CD4-positive, alpha-beta T cell treated with Interleukin-6 for 4 hours (primary cell): Measurements from ENCODE around the gene SLC12A7.
"Not testable (repeated sequence)": the region's sequence is repeated elsewhere in the genome, so short reads cannot be mapped to it uniquely, and the experiment has no call there.

Source experiments
- DNase-seq: peaks from one replicate; pipeline ENCODE4 v3.0.0-alpha.2; 2020; ENCODE audit warnings: mixed read lengths

Gene SLC12A7

DNA sequence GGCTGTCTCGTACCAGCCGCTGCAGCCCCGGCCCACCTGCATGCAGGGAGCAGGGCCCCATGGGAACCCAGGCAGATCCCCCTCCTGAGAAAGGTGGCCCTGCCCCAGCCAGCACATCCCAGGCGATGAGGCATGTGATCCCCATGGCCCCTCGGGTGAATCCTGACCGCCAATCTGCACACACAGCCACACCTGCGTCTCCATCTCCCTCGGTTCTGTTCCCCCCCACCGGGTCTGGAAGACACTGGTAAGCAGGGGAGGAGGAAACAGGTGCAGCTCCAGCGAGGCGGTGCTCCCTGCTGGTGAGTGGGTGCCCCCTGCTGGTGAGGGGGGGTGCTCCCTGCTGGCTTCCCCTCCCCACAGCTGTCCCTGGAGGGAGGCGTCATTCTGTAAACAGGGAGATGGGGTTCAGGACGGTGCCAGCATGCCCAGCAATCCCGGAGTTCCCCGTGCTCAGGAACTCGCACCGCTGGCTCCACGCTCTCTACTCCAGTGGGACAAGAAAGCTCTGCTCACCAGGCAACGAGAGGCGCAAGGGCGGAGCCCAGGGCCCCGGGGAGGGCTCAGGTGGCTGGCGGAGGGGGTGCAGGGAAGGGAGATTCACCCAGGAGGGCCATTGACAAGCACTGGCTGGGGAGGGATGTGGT lies 28.4 kb upstream of the SLC12A7 start:
- DNase-seq, result peak; percentile 85

- no peak for DNase-seq
Observed at GRCh38 chr5:1139331-1140170, 27.7 kb upstream of the SLC12A7 start.

DNA sequence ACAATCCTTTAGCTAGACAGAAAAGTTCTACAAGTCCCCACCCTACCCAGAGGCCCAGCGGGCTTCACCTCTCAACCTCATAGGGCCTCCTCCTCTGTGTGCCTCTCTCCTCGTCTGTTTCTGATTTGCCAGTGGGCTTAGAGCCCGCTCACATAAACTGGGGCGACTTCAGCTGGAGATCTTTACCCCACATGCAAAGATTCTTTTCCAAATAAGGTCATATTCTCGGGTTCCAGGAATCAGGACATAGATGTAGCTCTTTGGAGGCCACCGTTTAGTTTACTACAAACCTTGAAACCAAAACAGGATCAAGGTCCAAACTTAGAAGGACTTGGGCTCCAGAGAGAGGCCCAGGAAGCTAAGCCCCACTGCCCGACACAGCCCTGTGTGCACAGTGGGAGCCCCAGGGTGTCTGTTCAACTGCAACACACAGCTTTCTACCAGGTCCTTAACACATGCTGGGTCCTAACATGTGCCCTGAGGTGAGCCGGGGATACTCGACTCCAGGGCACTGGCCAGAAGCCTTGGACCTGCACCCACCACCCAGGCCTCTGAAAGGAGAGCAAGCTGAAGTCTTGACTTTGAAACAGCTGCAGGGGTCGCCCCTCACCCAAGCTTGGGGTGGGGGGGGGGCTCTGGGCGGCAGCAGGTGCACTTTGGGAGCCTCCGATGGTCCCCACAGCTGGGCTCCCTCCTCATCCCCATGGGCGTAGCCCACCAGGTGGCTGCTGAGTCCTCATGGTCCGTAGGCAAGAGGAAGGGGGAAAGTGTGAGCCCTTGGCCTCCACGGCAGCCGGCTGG lies 26.8 kb upstream of the SLC12A7 start:
- DNase-seq, result no peak

DNA sequence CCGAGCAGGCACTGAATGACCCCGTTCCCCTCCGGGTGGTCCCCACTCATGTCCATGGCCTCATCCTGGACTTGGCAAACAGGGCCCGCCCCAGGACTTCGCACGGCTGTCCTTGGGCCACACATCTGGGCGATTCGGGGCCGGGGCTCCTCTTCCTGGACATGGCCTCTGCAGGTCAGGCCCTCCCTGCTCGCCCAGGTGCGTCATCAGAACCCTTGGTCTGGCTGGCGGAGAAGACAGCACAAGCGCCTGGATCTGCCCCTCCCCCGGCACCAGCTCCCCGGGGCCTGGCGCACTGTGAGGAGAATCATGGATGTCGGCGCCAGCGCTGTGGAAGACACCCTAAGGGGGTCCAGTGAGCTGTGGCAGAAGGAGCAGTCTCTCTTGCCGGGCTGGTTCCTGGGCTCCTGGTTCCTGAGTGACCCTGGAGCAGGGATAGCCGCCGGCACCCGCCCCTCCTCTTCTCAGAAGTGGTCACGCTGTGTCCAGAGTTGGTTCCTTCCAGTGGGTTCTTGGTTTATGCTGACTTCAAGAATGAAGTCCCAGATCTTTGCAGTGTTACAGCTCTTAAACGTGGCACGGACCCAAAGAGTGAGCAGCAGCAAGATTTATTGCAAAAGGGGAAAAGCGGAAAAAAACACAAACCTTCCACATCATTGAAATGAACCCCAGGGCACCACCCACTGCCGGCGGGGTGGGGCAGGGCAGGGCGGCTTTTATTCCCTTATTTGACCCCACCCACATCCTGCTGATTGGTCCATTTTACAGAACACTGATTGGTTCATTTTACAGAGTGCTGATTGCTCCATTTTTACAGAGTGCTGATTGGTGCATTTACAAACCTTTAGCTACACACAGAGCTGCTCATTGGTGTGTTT lies 25.9 kb upstream of the SLC12A7 start:
- DNase-seq, result no peak

GRCh38 chr5:1136814-1137213 lies 25.0 kb upstream of the SLC12A7 start:
- no peak for DNase-seq

GRCh38 chr5:1135696-1136525 lies 24.0 kb upstream of the SLC12A7 start:
- no peak for DNase-seq

DNA sequence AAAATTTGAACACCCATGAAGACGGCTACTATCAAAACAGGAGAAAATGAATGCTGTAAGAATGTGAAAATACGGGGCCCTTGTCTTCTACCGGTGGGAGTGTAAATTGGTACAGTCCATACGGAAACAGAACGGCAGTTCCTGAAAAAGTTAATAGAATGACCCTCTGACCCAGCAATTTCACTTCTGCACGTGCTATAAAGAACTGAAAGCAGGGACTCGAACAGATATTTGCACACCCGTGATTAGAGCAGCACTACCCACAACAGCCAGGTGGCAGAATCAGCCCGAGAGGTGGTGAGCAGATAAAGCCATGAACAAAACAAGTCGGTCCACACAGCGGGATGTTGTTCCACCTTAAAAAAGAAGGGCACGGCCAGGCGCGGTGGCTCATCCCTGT lies 22.6 kb upstream of the SLC12A7 start:
- no peak for DNase-seq

- DNase-seq, result no peak
Observed at GRCh38 chr5:1133510-1134201, 21.8 kb upstream of the SLC12A7 start.

DNA sequence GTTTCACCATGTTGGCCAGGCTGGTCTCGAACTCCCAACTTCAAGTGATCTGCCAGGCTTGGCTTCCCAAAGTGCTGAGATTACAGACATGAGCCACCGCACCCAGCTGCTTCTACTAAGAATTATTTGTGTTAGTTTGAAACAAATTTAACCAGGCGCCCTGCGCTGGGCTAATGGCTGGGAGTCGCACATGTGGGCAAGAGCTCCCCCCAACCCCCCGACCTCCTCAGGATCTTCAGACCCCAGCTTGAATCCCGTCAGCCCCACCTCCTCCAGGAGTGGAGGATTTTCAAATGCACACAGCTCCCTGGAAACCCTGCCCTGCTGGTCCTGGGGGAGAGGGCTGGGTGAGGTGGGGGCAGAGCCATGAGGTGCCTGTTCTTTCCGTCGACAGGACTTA lies 21.2 kb upstream of the SLC12A7 start:
- no peak for DNase-seq

GRCh38 chr5:1132570-1132969 lies 20.7 kb upstream of the SLC12A7 start:
- DNase-seq, result no peak

GRCh38 chr5:1131726-1132125 lies 19.9 kb upstream of the SLC12A7 start:
- DNase-seq, result no peak

DNA sequence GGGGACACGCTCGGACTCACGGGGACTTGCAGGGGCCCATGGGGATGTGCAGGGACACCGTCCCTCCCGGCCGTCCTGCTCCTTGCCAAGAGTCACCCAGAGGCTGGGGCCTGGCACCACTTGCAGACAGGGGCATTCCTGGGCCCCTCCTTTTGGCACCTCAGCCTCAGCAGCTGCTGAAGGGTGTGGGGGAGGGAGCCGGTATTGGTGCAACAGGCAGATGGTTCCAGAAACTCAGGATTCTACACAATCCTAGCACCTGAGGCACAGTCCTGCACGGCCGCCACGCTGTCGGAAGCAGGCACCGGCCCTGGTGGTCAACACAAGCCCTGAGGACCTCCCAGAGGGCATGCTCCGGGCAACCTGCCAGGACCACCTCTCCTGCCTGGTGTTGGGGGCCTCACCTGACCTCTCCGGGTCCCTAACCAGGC lies 19.3 kb upstream of the SLC12A7 start:
- DNase-seq, result no peak

DNA sequence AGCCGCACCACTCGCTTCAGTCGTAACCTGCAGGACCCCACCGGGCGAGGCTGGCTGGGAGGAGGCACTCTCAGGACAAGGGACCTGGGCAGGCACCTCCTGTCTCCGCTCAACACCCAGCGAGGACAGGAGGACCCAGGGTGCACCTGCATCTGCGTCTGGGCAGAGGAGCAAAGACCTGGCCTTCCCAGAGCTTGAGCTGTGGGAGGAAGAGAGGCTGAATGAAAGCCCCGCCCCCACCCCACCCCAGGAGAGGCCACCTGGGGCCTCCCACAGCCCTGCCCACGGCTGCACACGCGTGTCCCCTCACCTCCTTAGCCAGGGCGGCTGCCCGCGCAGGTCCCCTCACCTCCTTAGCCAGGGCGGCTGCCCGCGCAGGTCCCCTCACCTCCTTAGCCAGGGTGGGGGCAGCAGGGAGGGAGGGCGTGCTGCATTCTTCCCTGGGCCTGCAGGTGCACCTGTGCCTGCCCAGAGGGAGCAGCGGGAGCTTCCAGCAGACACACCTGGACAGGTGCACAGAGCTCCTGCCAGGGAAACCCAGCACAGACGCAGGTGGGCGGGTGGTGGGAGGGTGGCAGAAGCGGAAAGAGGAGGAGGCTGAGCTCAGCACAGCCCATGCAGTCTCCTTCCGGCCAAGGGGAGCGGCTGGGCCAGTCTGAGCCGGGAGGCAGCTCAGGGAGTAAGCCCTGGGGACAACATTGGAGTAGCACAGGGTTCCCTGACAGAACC lies 18.5 kb upstream of the SLC12A7 start:
- DNase-seq, result no peak

DNA sequence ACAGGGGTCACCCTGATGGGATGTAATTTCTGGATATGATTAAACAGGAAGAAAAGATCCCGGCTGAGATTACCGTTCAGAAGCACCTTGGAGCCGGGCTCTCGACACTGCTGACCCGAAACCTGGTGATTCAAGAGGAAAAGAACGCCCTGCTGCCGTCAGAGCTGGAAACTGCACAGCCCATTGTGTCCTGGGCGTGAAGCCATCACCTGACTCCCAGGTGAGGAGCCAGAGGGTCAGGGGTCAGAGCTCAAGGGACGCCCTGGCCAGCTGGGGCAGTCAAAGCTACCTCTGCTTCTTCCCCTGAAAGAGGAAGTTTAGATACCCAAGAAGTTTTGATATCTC lies 17.8 kb upstream of the SLC12A7 start:
- DNase-seq, result no peak

GRCh38 chr5:1128977-1129710 lies 17.3 kb upstream of the SLC12A7 start:
- DNase-seq, result no peak

- DNase-seq, result no peak
Observed at GRCh38 chr5:1127959-1128785, 16.3 kb upstream of the SLC12A7 start.

- DNase-seq, result not testable (repeated sequence)
Observed at GRCh38 chr5:1125695-1126094, 13.8 kb upstream of the SLC12A7 start.

DNA sequence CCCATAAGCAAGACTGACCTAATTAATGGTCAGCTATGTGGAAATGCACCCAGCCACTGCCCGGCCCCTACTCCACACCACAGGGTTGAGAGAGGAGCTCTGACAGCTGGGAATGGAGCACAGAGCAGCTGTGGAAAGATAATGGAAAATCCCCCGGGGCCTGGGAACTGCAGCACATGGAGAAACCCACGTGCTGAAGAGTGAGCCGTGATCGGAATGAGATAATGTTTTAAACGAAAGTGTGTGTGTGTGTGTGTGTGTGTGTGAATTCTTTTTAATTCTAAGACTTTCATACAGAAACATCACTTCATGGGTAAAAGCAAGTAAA lies 13.1 kb upstream of the SLC12A7 start:
- no peak for DNase-seq
